IMR-90 (cell line): ENCODE results near the gene TNS3. TPM values are rescaled to one million over a fixed set of nuclear protein-coding genes. Genes with fewer than 3 reads are reported as not detected.

Source experiments
- ATAC-seq: fragments of 200-7000 bp; cut with Tn5 transposase; 2 replicates; pipeline ENCODE4 v1.9.1; 2020; ENCODE audit warnings: low read depth, mild to moderate bottlenecking, moderate library complexity
- BruUV-seq: library from RNA; stranded (reverse); fragments of 400-500 nt; replicated peaks from 2 replicates; lab custom pipeline; 2021; lab: Mats Ljungman, UMichigan
- CTCF ChIA-PET: fragments of 300-600 bp; formaldehyde crosslinking; extraction: SDS; loops from one replicate; lab custom pipeline; 2021; ENCODE audit warnings: antibody characterized with exemption; lab: Yijun Ruan, JAX
- POLR2A ChIA-PET: fragments of 300-600 bp; sonication (Branson Sonifier 250); formaldehyde crosslinking; loops from one replicate; lab custom pipeline; 2022; ENCODE audit warnings: antibody characterized with exemption; ENCODE audit not compliant: unreplicated experiment; lab: Charles Lee
- DNase-seq: peaks from one replicate; pipeline ENCODE4 v3.0.0; 2013
- H2AFZ ChIP-seq: replicated peaks from 2 replicates; pipeline ENCODE3; 2013; ENCODE audit warnings: low read length, mild to moderate bottlenecking; ENCODE audit not compliant: poor library complexity
- H2AK5ac ChIP-seq: 2 replicates; pipeline ENCODE4 v1.6.1; 2013; ENCODE audit warnings: low read depth, low read length, inconsistent platforms
- H2AK9ac ChIP-seq: replicated peaks from 2 replicates; pipeline ENCODE3; 2013; ENCODE audit warnings: mild to moderate bottlenecking, low read depth, low read length, moderate library complexity; ENCODE audit not compliant: poor library complexity
- H2BK120ac ChIP-seq: 2 replicates; pipeline ENCODE4 v1.6.1; 2013; ENCODE audit warnings: low read depth, low read length, inconsistent platforms
- H2BK15ac ChIP-seq: 3 replicates; pipeline ENCODE4 v1.6.1; 2013; ENCODE audit warnings: low read depth, low read length, inconsistent platforms
- H2BK20ac ChIP-seq: 2 replicates; pipeline ENCODE4 v1.6.1; 2013; ENCODE audit warnings: low read depth, mild to moderate bottlenecking, inconsistent platforms, low read length, moderate library complexity
- H2BK5ac ChIP-seq: 2 replicates; pipeline ENCODE4 v1.6.1; 2013; ENCODE audit warnings: mild to moderate bottlenecking, low read depth, low read length, inconsistent platforms; ENCODE audit not compliant: poor library complexity, severe bottlenecking
- H3K14ac ChIP-seq: replicated peaks from 2 replicates; pipeline ENCODE4 v1.6.1; 2013; ENCODE audit warnings: low read depth, low read length, inconsistent platforms
- H3K18ac ChIP-seq: 2 replicates; pipeline ENCODE4 v1.6.1; 2013; ENCODE audit warnings: low read depth, low read length, control low read depth
- H3K23ac ChIP-seq: 2 replicates; pipeline ENCODE4 v1.6.1; 2013; ENCODE audit warnings: low read depth, low read length, inconsistent platforms
- H3K27ac ChIP-seq: 2 replicates; pipeline ENCODE4 v1.5.1; 2013; ENCODE audit warnings: mild to moderate bottlenecking, control low read depth, low read length; ENCODE audit not compliant: insufficient read depth
- H3K27me3 ChIP-seq: 2 replicates; pipeline ENCODE4 v1.6.1; 2013; ENCODE audit warnings: low read length; ENCODE audit not compliant: control insufficient read depth, insufficient read depth
- H3K36me3 ChIP-seq: 2 replicates; pipeline ENCODE4 v1.6.1; 2013; ENCODE audit warnings: low read length, mixed read lengths; ENCODE audit not compliant: control insufficient read depth, insufficient read depth
- H3K4ac ChIP-seq: 2 replicates; pipeline ENCODE4 v1.6.1; 2013; ENCODE audit warnings: low read depth, low read length, inconsistent platforms
- H3K4me1 ChIP-seq: 2 replicates; pipeline ENCODE4 v1.6.1; 2013; ENCODE audit warnings: low read length, mixed read lengths; ENCODE audit not compliant: control insufficient read depth, insufficient read depth
- H3K4me2 ChIP-seq: 2 replicates; pipeline ENCODE4 v1.6.1; 2013; ENCODE audit warnings: low read depth, mild to moderate bottlenecking, control low read depth, low read length, moderate library complexity
- H3K4me3 ChIP-seq: 2 replicates; pipeline ENCODE4 v1.5.1; 2013; ENCODE audit warnings: low read depth, mild to moderate bottlenecking, control low read depth, low read length, moderate library complexity; ENCODE audit not compliant: insufficient read depth
- H3K56ac ChIP-seq: 2 replicates; pipeline ENCODE4 v1.6.1; 2013; ENCODE audit warnings: low read length, inconsistent platforms; ENCODE audit not compliant: insufficient read depth; ENCODE audit errors: extremely low read depth
- H3K79me1 ChIP-seq, 2 experiments: 2 replicates each; pipeline ENCODE4 v1.6.1; 2013; ENCODE audit warnings: low read length in 2 of 2, inconsistent platforms in 1 of 2, low read depth in 1 of 2
- H3K9ac ChIP-seq: 2 replicates; pipeline ENCODE4 v1.6.1; 2013; ENCODE audit warnings: low read depth, low read length, control low read depth
- H3K9me1 ChIP-seq: 2 replicates; pipeline ENCODE4 v1.6.1; 2013; ENCODE audit warnings: low read length, inconsistent platforms; ENCODE audit not compliant: insufficient read depth
- H3K9me3 ChIP-seq: 2 replicates; pipeline ENCODE4 v1.6.1; 2013; ENCODE audit warnings: low read length; ENCODE audit not compliant: control insufficient read depth, insufficient read depth
- H4K20me1 ChIP-seq: 2 replicates; pipeline ENCODE4 v1.6.1; 2013; ENCODE audit warnings: low read length, inconsistent platforms; ENCODE audit not compliant: insufficient read depth
- H4K5ac ChIP-seq: 2 replicates; pipeline ENCODE4 v1.6.1; 2013; ENCODE audit warnings: mild to moderate bottlenecking, low read depth, low read length, control low read depth
- H4K8ac ChIP-seq, 2 experiments: 2 replicates each; pipeline ENCODE4 v1.6.1; 2013; ENCODE audit warnings: low read depth in 2 of 2, low read length in 2 of 2, control low read depth in 1 of 2, inconsistent platforms in 1 of 2
- H4K91ac ChIP-seq: 2 replicates; pipeline ENCODE4 v1.6.1; 2013; ENCODE audit warnings: low read depth, low read length, inconsistent platforms; ENCODE audit not compliant: insufficient read depth
- BHLHE40 ChIP-seq: fragments of 150-350 bp; IDR thresholded peaks from 2 replicates; pipeline ENCODE4 v1.6.1; 2016; ENCODE audit warnings: mild to moderate bottlenecking, low read depth, low read length
- CEBPB ChIP-seq: IDR thresholded peaks from 2 replicates; pipeline ENCODE4 v1.6.1; 2012; ENCODE audit warnings: low read depth, low read length, improper control_type of control experiment
- CHD1 ChIP-seq: IDR thresholded peaks from 2 replicates; pipeline ENCODE4 v1.6.1; 2012; ENCODE audit warnings: low read depth, low read length, improper control_type of control experiment
- CTCF ChIP-seq: conservative IDR thresholded peaks from 2 replicates; pipeline ENCODE4 v1.5.1; 2012; ENCODE audit warnings: mild to moderate bottlenecking, low read depth, low read length, improper control_type of control experiment
- ELK1 ChIP-seq: fragments of 150-350 bp; IDR thresholded peaks from 2 replicates; pipeline ENCODE4 v1.6.1; 2016; ENCODE audit warnings: low read depth, mild to moderate bottlenecking, low read length, moderate library complexity, borderline replicate concordance
- FOS ChIP-seq: fragments of 150-350 bp; IDR thresholded peaks from 2 replicates; pipeline ENCODE4 v1.6.1; 2016; ENCODE audit warnings: low read depth, low read length
- MAFK ChIP-seq: IDR thresholded peaks from 2 replicates; pipeline ENCODE4 v1.6.1; 2012; ENCODE audit warnings: low read depth, low read length, improper control_type of control experiment
- MAZ ChIP-seq: IDR thresholded peaks from 2 replicates; pipeline ENCODE4 v1.6.1; 2012; ENCODE audit warnings: low read depth, mild to moderate bottlenecking, low read length, improper control_type of control experiment, moderate library complexity, borderline replicate concordance
- MXI1 ChIP-seq: IDR thresholded peaks from 2 replicates; pipeline ENCODE4 v1.6.1; 2012; ENCODE audit warnings: low read depth, mild to moderate bottlenecking, low read length, moderate library complexity, borderline replicate concordance
- NFE2L2 ChIP-seq: fragments of 150-350 bp; IDR thresholded peaks from 2 replicates; pipeline ENCODE4 v1.6.1; 2016; ENCODE audit warnings: low read depth, mild to moderate bottlenecking, low read length
- POLR2A ChIP-seq: IDR thresholded peaks from 2 replicates; pipeline ENCODE4 v1.6.1; 2012; ENCODE audit warnings: mild to moderate bottlenecking, low read depth, low read length
- RAD21 ChIP-seq: IDR thresholded peaks from 2 replicates; pipeline ENCODE4 v1.6.1; 2012; ENCODE audit warnings: low read length, improper control_type of control experiment
- RCOR1 ChIP-seq: IDR thresholded peaks from 2 replicates; pipeline ENCODE4 v1.6.1; 2012; ENCODE audit warnings: mild to moderate bottlenecking, low read length, improper control_type of control experiment; ENCODE audit not compliant: insufficient replicate concordance
- RFX5 ChIP-seq: IDR thresholded peaks from 2 replicates; pipeline ENCODE4 v1.8.0; 2012; ENCODE audit warnings: low read depth, mild to moderate bottlenecking, low read length, moderate library complexity
- SMC3 ChIP-seq: fragments of 150-350 bp; IDR thresholded peaks from 2 replicates; pipeline ENCODE4 v1.6.1; 2016; ENCODE audit warnings: low read depth, mild to moderate bottlenecking, antibody characterized with exemption, low read length, moderate library complexity
- WGBS, 2 experiments: methylation state at CpG; one replicate each; pipeline versions ENCODE4 v1.1.5 to v1.1.7; 2013; ENCODE audit warnings: missing lambda C conversion rate in 2 of 2; ENCODE audit not compliant: insufficient read length in 1 of 2; ENCODE audit errors: extremely low coverage in 2 of 2; 5-methylcytosine and 5-hydroxymethylcytosine counted together
- dilution Hi-C: fragments of 300-500 bp; cut with HindIII; formaldehyde crosslinking; loops from one replicate; pipeline ENCODE4 v1.14.3; 2018; ENCODE audit warnings: low sequenced_read_pairs; ENCODE audit not compliant: unreplicated experiment
- in situ Hi-C: fragments of 300-500 bp; cut with MboI; formaldehyde crosslinking; loops from 3 replicates; pipeline ENCODE4 v1.14.3; 2019; ENCODE audit warnings: low sequenced_read_pairs, inconsistent platforms, mixed read lengths
- intact Hi-C: fragments of 100-400 bp; cut with micrococcal nuclease; formaldehyde crosslinking; loops from 2 replicates; pipeline ENCODE4 v1.10.0; 2022
- polyA plus RNA-seq, 3 experiments: library from polyadenylated mRNA; depleted of rRNA; stranded (reverse); fragments of >200 nt; gene quantifications; 2 replicates each; pipeline ENCODE4 v1.2.3, GENCODE V29; 2012; ENCODE audit warnings: low replicate concordance in 1 of 3
- total RNA-seq: library from RNA; depleted of rRNA; stranded (reverse); fragments of >200 nt; gene quantifications from 2 replicates; pipeline ENCODE4 v1.2.3, GENCODE V29; 2012
- TF ChIP-seq, protein P1 (sequence below): fragments of 150-350 bp; IDR thresholded peaks from 2 replicates; pipeline ENCODE4 v1.6.1; 2017; ENCODE audit warnings: mild to moderate bottlenecking, antibody characterized with exemption, low read length, low read depth

TNS3 gene
- total and polyA plus RNA-seq, 2 of the 4 experiments (the other 2 are of a cell fraction) = 64.3 to 79.2 TPM

GRCh38 chr7:47288060-47288459, 293.9 kb downstream of the TNS3 start:
- Histone ChIP-seq H4K20me1 (peaks cover 11% of the 10 kb centered on the region), H4K8ac (no peak overlapping the region), H3K4me3 (no peak overlapping the region), H2AFZ (no peak overlapping the region), H2AK9ac (no peak overlapping the region), H3K36me3 (peaks cover 53% of the 10 kb centered on the region), H3K9me3 (no peaks in the 10 kb centered on the region), H2BK15ac (no peak overlapping the region), H4K91ac (no peak overlapping the region), H2BK120ac (no peak overlapping the region), H3K9ac (no peak overlapping the region), H3K4me2 (no peak overlapping the region), H3K4me1 (peaks cover 9% of the 10 kb centered on the region), H3K18ac (no peak overlapping the region), H3K56ac (no peak overlapping the region), H2BK5ac (no peak overlapping the region), H2AK5ac (peak overlapping the region; percentile 0; the same call in 1 of the 2 replicates), H3K23ac (no peak overlapping the region), H3K14ac (no peak overlapping the region), H4K5ac (no peak overlapping the region), H3K4ac (no peak overlapping the region), H3K27me3 (no peaks in the 10 kb centered on the region), H2BK20ac (no peak overlapping the region), H3K9me1 (peaks cover 35% of the 10 kb centered on the region), H3K27ac (no peak overlapping the region), H3K79me1 (peaks cover 8 to 45% of the 10 kb centered on the region in 2 experiments)
- ChIA-PET POLR2A (no interaction called here), CTCF (no interaction called here)
- WGBS, 2 experiments = no CpG with 5 or more reads among the region's 6 CpGs
- dilution Hi-C loops = no loop called here
- intact Hi-C loops = no loop called here
- no peak for DNase-seq
- no TSS peak for BruUV-seq
- TF ChIP-seq RAD21 = no peak
- no peak for TF ChIP-seq CTCF
- no peak for TF ChIP-seq MAZ
- no peak for TF ChIP-seq RFX5
- TF ChIP-seq POLR2A = no peak
- no peak for TF ChIP-seq MXI1
- no peak for TF ChIP-seq BHLHE40
- no peak for TF ChIP-seq RCOR1
- TF ChIP-seq CEBPB = no peak
- no peak for TF ChIP-seq ELK1
- TF ChIP-seq MAFK = no peak
- no peak for TF ChIP-seq CHD1
- TF ChIP-seq SMC3 = no peak
- TF ChIP-seq, protein P1, sequence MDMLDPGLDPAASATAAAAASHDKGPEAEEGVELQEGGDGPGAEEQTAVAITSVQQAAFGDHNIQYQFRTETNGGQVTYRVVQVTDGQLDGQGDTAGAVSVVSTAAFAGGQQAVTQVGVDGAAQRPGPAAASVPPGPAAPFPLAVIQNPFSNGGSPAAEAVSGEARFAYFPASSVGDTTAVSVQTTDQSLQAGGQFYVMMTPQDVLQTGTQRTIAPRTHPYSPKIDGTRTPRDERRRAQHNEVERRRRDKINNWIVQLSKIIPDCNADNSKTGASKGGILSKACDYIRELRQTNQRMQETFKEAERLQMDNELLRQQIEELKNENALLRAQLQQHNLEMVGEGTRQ = no peak
- TF ChIP-seq NFE2L2 = no peak
- no peak for TF ChIP-seq FOS
- in situ Hi-C loops = no loop called here
- no peak for ATAC-seq
